ENCODE data around the gene CYB5D1. TPM values are rescaled to one million over a fixed set of nuclear protein-coding genes. Genes with fewer than 3 reads are reported as not detected.

The CYB5D1 gene
- total RNA-seq, 1 experiment from 2014 or later: 8.5 TPM

DNA sequence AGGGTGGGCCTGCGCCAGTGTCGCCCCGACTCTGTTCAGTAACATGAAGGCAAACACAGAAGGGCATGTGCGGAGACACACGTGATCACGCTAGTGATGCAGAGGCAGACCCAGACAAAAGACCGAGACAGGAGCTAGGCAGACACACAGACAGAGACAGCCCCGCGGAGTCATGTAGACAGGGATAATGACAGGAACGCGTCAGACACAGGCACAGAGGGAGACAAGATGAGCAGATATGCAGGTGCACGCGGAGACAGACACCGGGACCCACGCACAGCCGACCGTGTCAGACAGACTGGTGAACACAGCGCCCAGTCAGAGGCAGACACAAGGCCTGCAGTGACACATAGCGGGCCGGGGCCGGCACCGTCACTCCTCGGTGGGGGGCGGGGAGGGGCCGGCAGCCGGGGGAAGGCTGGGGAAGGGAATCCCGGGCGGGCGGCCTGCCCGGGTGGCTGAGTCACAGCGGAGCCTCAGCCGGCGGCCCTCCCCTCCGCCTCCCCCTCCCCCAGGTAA is 16.3 kb upstream of the CYB5D1 start:
- H4K20me1 ChIP-seq (ENCODE audit: insufficient read depth, low read depth, low read length): peaks cover 8% of the 10 kb centered on the region; the same call in 1 of the 2 replicates
- H3K27ac ChIP-seq (ENCODE audit: low read length): peak overlapping the region; percentile 95
- DNase-seq: peak; percentile 84
- H3K9me2 ChIP-seq (replicated peaks; ENCODE audit: insufficient read depth, low read length): no peaks in the 10 kb centered on the region
- peaks cover 43% of the 10 kb centered on the region for H3K79me2 ChIP-seq (ENCODE audit: low read length)
- H3K9ac ChIP-seq (ENCODE audit: low read length): peak overlapping the region; percentile 92
- H3K4me3 ChIP-seq (ENCODE audit: low read length): peak overlapping the region; percentile 88
- no peak overlapping the region for H2AFZ ChIP-seq (ENCODE audit: low read length)
- H3K27me3 ChIP-seq (ENCODE audit: low read length): no peaks in the 10 kb centered on the region
- no peaks in the 10 kb centered on the region for H3K9me3 ChIP-seq (ENCODE audit: low read length)
- peaks cover 59% of the 10 kb centered on the region for H3K4me1 ChIP-seq (ENCODE audit: low read length)
- peak overlapping the region; percentile 96 for H3K4me2 ChIP-seq (ENCODE audit: low read depth, low read length, poor library complexity, severe bottlenecking)
- H3K36me3 ChIP-seq (ENCODE audit: insufficient read depth, low read length): no peaks in the 10 kb centered on the region; the same call in 1 of the 2 replicates

DNA sequence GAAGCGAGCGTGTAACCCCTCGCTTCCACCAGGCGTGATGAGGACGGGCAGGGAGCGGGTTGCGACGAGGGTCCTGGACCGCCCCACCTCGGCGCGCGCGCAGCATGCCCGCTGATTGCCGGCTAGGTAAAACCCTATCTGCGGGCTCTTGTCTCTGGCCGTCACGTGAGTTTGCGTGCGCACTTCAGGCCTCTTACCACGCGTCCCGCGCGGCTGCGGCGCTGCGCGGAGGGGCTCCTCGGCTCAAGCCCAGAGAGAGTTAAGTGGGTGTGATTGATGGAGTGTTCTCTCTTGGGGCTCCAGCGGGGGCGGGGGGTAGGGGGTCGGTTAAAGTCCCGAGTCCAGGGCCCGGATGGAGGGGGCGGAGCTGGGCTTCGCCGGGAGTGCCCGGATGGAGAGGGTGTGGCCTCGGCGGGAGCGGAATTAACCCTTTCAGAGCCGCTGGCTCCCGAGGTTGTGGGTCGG is 15.9 kb upstream of the CYB5D1 start:
- Histone ChIP-seq H4K20me1 (ENCODE audit: insufficient read depth, low read depth, low read length) (peaks cover 8% of the 10 kb centered on the region; the same call in 1 of the 2 replicates), H3K4me2 (ENCODE audit: low read depth, low read length, poor library complexity, severe bottlenecking) (peak overlapping the region; percentile 96), H3K9me3 (ENCODE audit: low read length) (no peaks in the 10 kb centered on the region), H3K79me2 (ENCODE audit: low read length) (peaks cover 44% of the 10 kb centered on the region), H3K27ac (ENCODE audit: low read length) (peak overlapping the region; percentile 95), H3K9me2 (replicated peaks; ENCODE audit: insufficient read depth, low read length) (no peaks in the 10 kb centered on the region), H3K9ac (ENCODE audit: low read length) (peak overlapping the region; percentile 92), H3K36me3 (ENCODE audit: insufficient read depth, low read length) (no peaks in the 10 kb centered on the region; the same call in 1 of the 2 replicates), H3K4me3 (ENCODE audit: low read length) (peak overlapping the region; percentile 88), H3K27me3 (ENCODE audit: low read length) (no peaks in the 10 kb centered on the region), H2AFZ (ENCODE audit: low read length) (no peak overlapping the region), H3K4me1 (ENCODE audit: low read length) (peaks cover 54% of the 10 kb centered on the region)
- peak; percentile 98 for DNase-seq

DNA sequence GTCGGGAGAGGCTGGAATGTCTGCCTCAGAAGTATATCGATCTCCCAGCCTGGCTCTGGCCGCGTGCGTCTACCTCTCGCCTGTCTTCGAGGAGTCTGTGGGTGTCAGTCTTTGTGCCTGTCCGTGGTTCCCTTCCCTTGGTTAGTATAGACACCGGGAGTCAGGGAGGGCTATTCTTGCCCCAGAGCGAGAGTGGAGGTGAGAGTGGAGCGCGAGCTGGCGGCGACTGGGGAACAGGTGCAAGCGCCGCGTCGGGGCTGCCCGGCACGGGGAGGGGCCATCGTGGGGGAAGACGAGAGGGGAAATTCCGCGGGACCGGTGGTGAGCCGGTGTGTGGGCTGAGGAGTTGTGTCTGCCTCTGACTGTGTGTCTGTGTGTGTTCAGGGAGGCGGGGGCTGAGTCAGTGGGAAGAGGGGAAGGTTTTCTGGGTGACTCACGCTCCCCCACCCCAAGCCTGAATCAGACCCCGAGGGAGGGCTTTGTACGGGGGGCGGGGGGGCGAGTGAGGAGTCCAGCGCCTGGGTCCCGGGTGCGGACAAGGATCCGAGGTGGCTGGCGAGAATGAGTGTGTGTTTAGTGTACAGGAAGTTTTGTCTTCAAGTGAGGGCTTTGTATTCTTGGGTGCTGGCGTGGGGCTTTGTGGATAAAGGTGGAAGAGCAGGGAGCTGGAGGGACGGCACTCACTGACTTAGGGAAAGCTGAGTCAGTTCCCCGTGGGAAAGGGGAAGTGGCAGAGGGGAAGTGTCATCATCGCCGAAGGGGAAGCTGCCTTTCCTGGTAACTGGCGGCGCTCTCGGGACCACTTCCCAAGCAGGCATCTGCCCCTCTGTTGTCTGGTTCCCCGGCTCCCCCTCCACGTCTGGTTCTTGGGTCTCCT is 15.2 kb upstream of the CYB5D1 start:
- Histone ChIP-seq H3K4me1 (ENCODE audit: low read length) (peaks cover 47% of the 10 kb centered on the region), H3K4me3 (ENCODE audit: low read length) (peak overlapping the region; percentile 88), H4K20me1 (ENCODE audit: insufficient read depth, low read depth, low read length) (peaks cover 8% of the 10 kb centered on the region; the same call in 1 of the 2 replicates), H3K9me2 (replicated peaks; ENCODE audit: insufficient read depth, low read length) (no peaks in the 10 kb centered on the region), H2AFZ (ENCODE audit: low read length) (no peak overlapping the region), H3K9me3 (ENCODE audit: low read length) (no peaks in the 10 kb centered on the region), H3K27ac (ENCODE audit: low read length) (peak overlapping the region; percentile 95), H3K9ac (ENCODE audit: low read length) (peak overlapping the region; percentile 92), H3K36me3 (ENCODE audit: insufficient read depth, low read length) (no peaks in the 10 kb centered on the region; the same call in 1 of the 2 replicates), H3K79me2 (ENCODE audit: low read length) (peaks cover 44% of the 10 kb centered on the region), H3K4me2 (ENCODE audit: low read depth, low read length, poor library complexity, severe bottlenecking) (peak overlapping the region; percentile 96), H3K27me3 (ENCODE audit: low read length) (no peaks in the 10 kb centered on the region)
- peak; percentile 84 for DNase-seq

DNA sequence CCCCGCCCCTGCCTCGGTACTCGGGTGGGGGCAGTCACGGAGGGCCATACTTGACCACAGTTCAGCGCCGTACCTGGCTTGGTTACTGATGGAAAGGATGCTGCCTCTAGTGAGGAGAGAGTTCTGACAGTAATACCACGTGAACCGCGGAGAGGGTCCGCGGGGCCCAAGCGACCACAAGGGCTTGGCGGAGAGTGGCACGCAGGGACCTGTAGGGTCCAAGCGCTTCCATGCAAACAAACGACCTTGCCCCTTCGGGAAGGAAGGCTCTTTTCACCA is 14.6 kb upstream of the CYB5D1 start:
- peak; percentile 76 for DNase-seq
- Histone ChIP-seq H4K20me1 (ENCODE audit: insufficient read depth, low read depth, low read length) (peaks cover 8% of the 10 kb centered on the region; the same call in 1 of the 2 replicates), H3K79me2 (ENCODE audit: low read length) (peaks cover 44% of the 10 kb centered on the region)

DNA sequence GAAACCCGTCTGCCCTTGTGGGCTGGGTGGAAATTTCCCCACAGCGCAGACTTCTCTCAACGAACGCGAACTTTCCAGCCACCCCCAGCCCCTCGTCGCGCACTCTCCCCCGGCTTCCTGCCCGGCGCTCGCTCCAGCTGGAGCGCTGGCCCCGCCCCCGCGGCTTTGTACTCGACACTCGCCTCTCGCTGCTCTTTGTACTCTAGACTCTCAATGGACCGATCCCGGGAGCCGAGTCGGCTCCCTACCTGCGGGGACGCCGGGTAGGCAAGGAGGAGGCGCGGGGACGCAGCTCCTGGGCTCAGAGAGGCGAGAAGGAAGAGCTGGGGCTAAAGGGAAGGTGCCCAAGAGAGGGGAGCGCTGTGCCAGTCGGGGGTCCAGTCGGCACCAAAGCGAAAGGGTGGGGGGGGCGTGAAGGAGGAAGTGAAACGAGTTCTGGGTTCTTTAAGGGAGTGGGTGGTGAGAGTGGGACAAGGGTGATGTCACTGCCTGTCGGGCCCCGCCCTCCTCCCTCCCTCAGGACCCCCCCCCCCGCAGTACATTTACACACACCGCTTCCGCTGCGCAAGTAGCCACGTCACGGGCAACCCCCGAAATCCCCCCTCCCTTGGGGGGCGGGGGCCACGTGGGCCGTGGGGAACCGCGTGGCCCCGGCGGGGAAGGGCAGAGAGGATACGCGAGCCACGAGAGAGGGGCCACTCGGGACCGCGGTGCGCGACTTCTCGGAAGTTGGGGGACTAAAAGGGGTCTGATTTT is 14.1 kb upstream of the CYB5D1 start:
- Histone ChIP-seq H3K36me3 (ENCODE audit: insufficient read depth, low read length) (no peaks in the 10 kb centered on the region; the same call in 1 of the 2 replicates), H3K9me2 (replicated peaks; ENCODE audit: insufficient read depth, low read length) (no peaks in the 10 kb centered on the region), H4K20me1 (ENCODE audit: insufficient read depth, low read depth, low read length) (peaks cover 8% of the 10 kb centered on the region; the same call in 1 of the 2 replicates), H3K27ac (ENCODE audit: low read length) (peak overlapping the region; percentile 95), H3K4me3 (ENCODE audit: low read length) (peak overlapping the region; percentile 88), H3K9ac (ENCODE audit: low read length) (peak overlapping the region; percentile 92), H3K79me2 (ENCODE audit: low read length) (peaks cover 44% of the 10 kb centered on the region), H3K4me1 (ENCODE audit: low read length) (peaks cover 40% of the 10 kb centered on the region), H3K4me2 (ENCODE audit: low read depth, low read length, poor library complexity, severe bottlenecking) (peak overlapping the region; percentile 96), H3K27me3 (ENCODE audit: low read length) (no peaks in the 10 kb centered on the region), H3K9me3 (ENCODE audit: low read length) (no peaks in the 10 kb centered on the region), H2AFZ (ENCODE audit: low read length) (no peak overlapping the region)
- DNase-seq: peak; percentile 96

More for the DNA sequence above, 14.6 kb upstream of the CYB5D1 start:
- Histone ChIP-seq H3K9ac (ENCODE audit: low read length) (peak overlapping the region; percentile 92), H3K9me3 (ENCODE audit: low read length) (no peaks in the 10 kb centered on the region), H3K4me3 (ENCODE audit: low read length) (peak overlapping the region; percentile 88), H3K27ac (ENCODE audit: low read length) (peak overlapping the region; percentile 95), H3K36me3 (ENCODE audit: insufficient read depth, low read length) (no peaks in the 10 kb centered on the region; the same call in 1 of the 2 replicates), H3K9me2 (replicated peaks; ENCODE audit: insufficient read depth, low read length) (no peaks in the 10 kb centered on the region), H2AFZ (ENCODE audit: low read length) (no peak overlapping the region), H3K4me1 (ENCODE audit: low read length) (peaks cover 44% of the 10 kb centered on the region), H3K4me2 (ENCODE audit: low read depth, low read length, poor library complexity, severe bottlenecking) (peak overlapping the region; percentile 96), H3K27me3 (ENCODE audit: low read length) (no peaks in the 10 kb centered on the region)

DNA sequence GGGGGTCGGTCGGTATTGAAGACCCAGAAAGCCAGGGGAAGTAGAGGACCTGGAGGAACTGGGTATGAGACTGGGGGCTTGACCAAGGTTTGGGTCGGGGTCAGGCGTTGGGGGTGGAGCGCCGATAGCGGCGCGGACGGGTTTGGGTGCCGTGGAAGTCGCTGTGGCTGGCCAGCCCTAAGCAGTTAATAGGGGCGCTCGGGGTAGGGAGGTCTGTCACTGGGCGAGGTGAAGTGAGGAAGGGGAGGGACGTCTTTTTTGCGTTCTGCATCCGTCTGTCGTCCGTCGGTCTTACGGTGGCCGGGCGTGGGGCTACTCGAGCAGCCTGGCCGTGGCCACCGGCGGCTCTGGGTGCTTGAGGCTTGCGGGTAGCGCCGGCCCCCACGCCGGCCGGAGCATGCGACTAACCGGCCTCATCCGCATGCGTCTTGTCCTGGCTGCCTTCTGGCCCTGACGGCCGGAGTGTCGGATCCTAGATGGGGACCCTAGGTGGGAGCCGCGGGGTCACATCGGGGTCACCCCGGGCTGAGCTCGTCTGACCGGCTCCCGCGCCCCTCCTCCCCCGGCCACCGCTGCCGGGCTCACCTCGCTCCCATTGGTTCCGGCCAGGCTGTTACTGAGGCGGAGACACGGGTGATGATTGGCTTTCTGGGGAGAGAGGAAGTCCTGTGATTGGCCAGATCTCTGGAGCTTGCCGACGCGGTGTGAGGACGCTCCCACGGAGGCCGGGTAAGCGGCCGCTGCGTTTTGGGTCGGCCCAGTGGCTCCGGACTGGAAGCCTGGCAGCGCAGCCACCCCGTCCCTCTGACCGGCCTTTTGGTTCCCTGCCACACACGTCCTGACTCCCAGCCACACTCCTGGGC is 13.3 kb upstream of the CYB5D1 start:
- Histone ChIP-seq H3K27me3 (ENCODE audit: low read length) (no peaks in the 10 kb centered on the region), H4K20me1 (ENCODE audit: insufficient read depth, low read depth, low read length) (peaks cover 8% of the 10 kb centered on the region; the same call in 1 of the 2 replicates), H3K9ac (ENCODE audit: low read length) (peak overlapping the region; percentile 92), H3K4me1 (ENCODE audit: low read length) (peaks cover 34% of the 10 kb centered on the region), H2AFZ (ENCODE audit: low read length) (no peak overlapping the region), H3K4me3 (ENCODE audit: low read length) (peak overlapping the region; percentile 88), H3K9me3 (ENCODE audit: low read length) (no peaks in the 10 kb centered on the region), H3K9me2 (replicated peaks; ENCODE audit: insufficient read depth, low read length) (no peaks in the 10 kb centered on the region), H3K36me3 (ENCODE audit: insufficient read depth, low read length) (no peaks in the 10 kb centered on the region; the same call in 1 of the 2 replicates), H3K79me2 (ENCODE audit: low read length) (peaks cover 41% of the 10 kb centered on the region), H3K27ac (ENCODE audit: low read length) (peak overlapping the region; percentile 95), H3K4me2 (ENCODE audit: low read depth, low read length, poor library complexity, severe bottlenecking) (peak overlapping the region; percentile 96)
- DNase-seq: peak; percentile 97

DNA sequence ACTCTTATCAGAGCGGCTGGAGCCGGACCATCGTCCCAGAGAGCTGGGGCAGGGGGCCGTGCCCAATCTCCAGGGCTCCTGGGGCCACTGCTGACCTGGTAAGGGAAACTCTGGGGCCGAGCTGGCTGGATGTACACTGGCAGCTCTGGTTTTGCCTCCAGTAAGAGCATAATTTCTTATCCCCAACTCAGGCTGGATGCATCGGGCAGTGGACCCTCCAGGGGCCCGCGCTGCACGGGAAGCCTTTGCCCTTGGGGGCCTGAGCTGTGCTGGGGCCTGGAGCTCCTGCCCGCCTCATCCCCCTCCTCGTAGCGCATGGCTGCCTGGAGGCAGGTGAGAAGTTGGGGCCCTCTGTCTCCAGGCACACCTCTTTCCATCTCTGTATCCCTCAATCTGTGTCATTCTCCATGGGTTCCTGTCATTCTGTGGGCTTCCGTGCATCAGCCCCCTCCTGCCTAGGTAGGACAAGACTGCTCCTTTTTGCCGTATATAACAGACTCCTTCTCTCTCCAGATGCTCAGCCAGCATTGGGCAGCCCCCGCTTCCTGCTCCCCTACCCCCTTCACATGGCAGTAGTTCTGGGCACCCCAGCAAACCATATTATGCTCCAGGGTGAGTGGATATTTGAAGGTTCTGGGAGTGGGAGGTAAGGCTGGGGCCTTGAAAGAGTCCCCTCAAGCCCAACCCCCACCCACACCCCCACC is 12.3 kb upstream of the CYB5D1 start:
- H3K9ac ChIP-seq (ENCODE audit: low read length): peak overlapping the region; percentile 92
- H3K79me2 ChIP-seq (ENCODE audit: low read length): peaks cover 33% of the 10 kb centered on the region
- H3K4me2 ChIP-seq (ENCODE audit: low read depth, low read length, poor library complexity, severe bottlenecking): peak overlapping the region; percentile 96
- peak overlapping the region; percentile 55; the same call in 1 of the 2 replicates for H3K27ac ChIP-seq (ENCODE audit: low read length)
- H3K36me3 ChIP-seq (ENCODE audit: insufficient read depth, low read length): no peaks in the 10 kb centered on the region; the same call in 1 of the 2 replicates
- H4K20me1 ChIP-seq (ENCODE audit: insufficient read depth, low read depth, low read length): peaks cover 8% of the 10 kb centered on the region; the same call in 1 of the 2 replicates
- no peak for DNase-seq
- peaks cover 33% of the 10 kb centered on the region for H3K4me1 ChIP-seq (ENCODE audit: low read length)
- no peak overlapping the region for H2AFZ ChIP-seq (ENCODE audit: low read length)
- H3K9me2 ChIP-seq (replicated peaks; ENCODE audit: insufficient read depth, low read length): no peaks in the 10 kb centered on the region
- no peaks in the 10 kb centered on the region for H3K27me3 ChIP-seq (ENCODE audit: low read length)
- H3K4me3 ChIP-seq (ENCODE audit: low read length): peak overlapping the region; percentile 88
- no peaks in the 10 kb centered on the region for H3K9me3 ChIP-seq (ENCODE audit: low read length)
